Mesothelial cell of epicardium (in vitro differentiated cells): ENCODE measurements around the gene ITGA2B. TPM values are rescaled to one million over a fixed set of nuclear protein-coding genes. Genes with fewer than 3 reads are reported as not detected.

Experiments
- DNase-seq, 2 experiments: peaks; one replicate each; pipeline ENCODE4 v3.0.0; 2021; ENCODE audit warnings: low spot score in 2 of 2; ENCODE audit not compliant: unreplicated experiment in 2 of 2
- H3K27ac Mint-ChIP-seq: 2 replicates; pipeline ENCODE4 v1.8.0; 2021; ENCODE audit warnings: mixed read lengths
- H3K27me3 Mint-ChIP-seq: 2 replicates; pipeline ENCODE4 v1.8.0; 2021; ENCODE audit warnings: low read depth, mixed read lengths
- H3K36me3 Mint-ChIP-seq: 2 replicates; pipeline ENCODE4 v1.8.0; 2021; ENCODE audit warnings: mixed read lengths
- H3K4me1 Mint-ChIP-seq: 2 replicates; pipeline ENCODE4 v1.8.0; 2021; ENCODE audit warnings: mixed read lengths
- H3K4me3 Mint-ChIP-seq: 2 replicates; pipeline ENCODE4 v1.8.0; 2021; ENCODE audit warnings: mild to moderate bottlenecking, moderate library complexity, mixed read lengths
- H3K9me3 Mint-ChIP-seq: 2 replicates; pipeline ENCODE4 v1.8.0; 2021; ENCODE audit warnings: mixed read lengths
- CTCF ChIP-seq: fragments of 200-600 bp; sonication (generic); IDR thresholded peaks from one replicate; pipeline ENCODE4 v1.5.0; 2021; ENCODE audit warnings: antibody characterized with exemption; ENCODE audit not compliant: unreplicated experiment
- total RNA-seq: library from RNA; stranded (reverse); gene quantifications from 3 replicates; pipeline ENCODE4 v1.2.1, GENCODE V29; 2021

The ITGA2B gene
- total RNA-seq, 1 donor from 2014 or later, result 15.9 TPM

GRCh38 chr17:44424828-44425461 is 35.5 kb upstream of the ITGA2B start:
- peaks cover 20% of the 10 kb centered on the region for H3K36me3 Mint-ChIP-seq
- H3K27me3 Mint-ChIP-seq, result no peaks in the 10 kb centered on the region
- no peaks in the 10 kb centered on the region for H3K9me3 Mint-ChIP-seq
- DNase-seq, result no peak
- H3K4me1 Mint-ChIP-seq, result peaks cover 13% of the 10 kb centered on the region
- peak overlapping the region; percentile 18 for H3K27ac Mint-ChIP-seq
- no peak overlapping the region for H3K4me3 Mint-ChIP-seq
- no peak for TF ChIP-seq CTCF

- peaks cover 4% of the 10 kb centered on the region for H3K9me3 Mint-ChIP-seq
- DNase-seq, result no peak
- peaks cover 34% of the 10 kb centered on the region for H3K36me3 Mint-ChIP-seq
- H3K27me3 Mint-ChIP-seq, result no peaks in the 10 kb centered on the region
- no peaks in the 10 kb centered on the region for H3K4me1 Mint-ChIP-seq
- TF ChIP-seq CTCF, result no peak
- no peak overlapping the region for H3K4me3 Mint-ChIP-seq
- H3K27ac Mint-ChIP-seq, result no peak overlapping the region
These were observed 28.1 kb upstream of the ITGA2B start for GRCh38 chr17:44417553-44417952.

GRCh38 chr17:44416558-44417289 is 27.3 kb upstream of the ITGA2B start:
- no peak for DNase-seq
- no peak overlapping the region for H3K27ac Mint-ChIP-seq
- no peak for TF ChIP-seq CTCF
- no peaks in the 10 kb centered on the region for H3K27me3 Mint-ChIP-seq
- H3K36me3 Mint-ChIP-seq, result peaks cover 35% of the 10 kb centered on the region
- no peaks in the 10 kb centered on the region for H3K4me1 Mint-ChIP-seq
- H3K9me3 Mint-ChIP-seq, result peaks cover 4% of the 10 kb centered on the region
- no peak overlapping the region for H3K4me3 Mint-ChIP-seq

- no peak for DNase-seq
- Mint-ChIP-seq H3K4me1 (peaks cover 3% of the 10 kb centered on the region), H3K27ac (no peak overlapping the region), H3K36me3 (peaks cover 38% of the 10 kb centered on the region), H3K27me3 (no peaks in the 10 kb centered on the region), H3K9me3 (peaks cover 4% of the 10 kb centered on the region), H3K4me3 (no peak overlapping the region)
- no peak for TF ChIP-seq CTCF
These were observed 25.1 kb upstream of the ITGA2B start for GRCh38 chr17:44414394-44415155.

GRCh38 chr17:44409309-44410028 is 20.0 kb upstream of the ITGA2B start:
- Mint-ChIP-seq H3K27ac (no peak overlapping the region), H3K4me3 (no peak overlapping the region), H3K36me3 (peaks cover 24% of the 10 kb centered on the region), H3K9me3 (peaks cover 4% of the 10 kb centered on the region), H3K27me3 (no peaks in the 10 kb centered on the region), H3K4me1 (peaks cover 16% of the 10 kb centered on the region)
- DNase-seq, result no peak
- no peak for TF ChIP-seq CTCF
